RWPE2 (cell line): Measurements from ENCODE around the gene GNMT.

Experiments used
- ATAC-seq: fragments of 200-7000 bp; cut with Tn5 transposase; 3 replicates; pipeline ENCODE4 v1.9.1; 2021; ENCODE audit warnings: low read depth
- DNase-seq: peaks from one replicate; pipeline ENCODE4 v3.0.0-alpha.2; 2020; ENCODE audit warnings: low spot score
- H3K27ac ChIP-seq: fragments of 450-650 bp; 2 replicates; pipeline ENCODE4 v1.5.1; 2017; ENCODE audit warnings: mild to moderate bottlenecking; ENCODE audit not compliant: poor library complexity, severe bottlenecking
- H3K27me3 ChIP-seq: fragments of 250-450 bp; sonication (Bioruptor Pico); 2 replicates; pipeline ENCODE4 v1.5.1; 2021; ENCODE audit warnings: mild to moderate bottlenecking, moderate library complexity; ENCODE audit not compliant: insufficient read depth, poor library complexity, severe bottlenecking
- H3K36me3 ChIP-seq: fragments of 250-450 bp; sonication (Bioruptor Pico); 2 replicates; pipeline ENCODE4 v1.5.1; 2020; ENCODE audit warnings: low read depth, mild to moderate bottlenecking, moderate library complexity
- H3K4me1 ChIP-seq: fragments of 250-450 bp; sonication (Bioruptor Pico); 2 replicates; pipeline ENCODE4 v1.5.1; 2021; ENCODE audit warnings: mild to moderate bottlenecking, moderate library complexity; ENCODE audit not compliant: insufficient read depth, poor library complexity, severe bottlenecking
- H3K4me3 ChIP-seq: fragments of 250-450 bp; sonication (Bioruptor Pico); 2 replicates; pipeline ENCODE4 v1.5.1; 2021; ENCODE audit warnings: mild to moderate bottlenecking, moderate library complexity; ENCODE audit not compliant: severe bottlenecking
- H3K9me3 ChIP-seq: fragments of 250-450 bp; sonication (Bioruptor Pico); 2 replicates; pipeline ENCODE4 v1.5.1; 2021; ENCODE audit warnings: mild to moderate bottlenecking, moderate library complexity; ENCODE audit not compliant: severe bottlenecking
- CTCF ChIP-seq: fragments of 450-650 bp; IDR thresholded peaks from one replicate; pipeline ENCODE4 v1.5.1; 2017; ENCODE audit warnings: mild to moderate bottlenecking, moderate library complexity; ENCODE audit not compliant: poor library complexity, severe bottlenecking

GNMT gene

DNA sequence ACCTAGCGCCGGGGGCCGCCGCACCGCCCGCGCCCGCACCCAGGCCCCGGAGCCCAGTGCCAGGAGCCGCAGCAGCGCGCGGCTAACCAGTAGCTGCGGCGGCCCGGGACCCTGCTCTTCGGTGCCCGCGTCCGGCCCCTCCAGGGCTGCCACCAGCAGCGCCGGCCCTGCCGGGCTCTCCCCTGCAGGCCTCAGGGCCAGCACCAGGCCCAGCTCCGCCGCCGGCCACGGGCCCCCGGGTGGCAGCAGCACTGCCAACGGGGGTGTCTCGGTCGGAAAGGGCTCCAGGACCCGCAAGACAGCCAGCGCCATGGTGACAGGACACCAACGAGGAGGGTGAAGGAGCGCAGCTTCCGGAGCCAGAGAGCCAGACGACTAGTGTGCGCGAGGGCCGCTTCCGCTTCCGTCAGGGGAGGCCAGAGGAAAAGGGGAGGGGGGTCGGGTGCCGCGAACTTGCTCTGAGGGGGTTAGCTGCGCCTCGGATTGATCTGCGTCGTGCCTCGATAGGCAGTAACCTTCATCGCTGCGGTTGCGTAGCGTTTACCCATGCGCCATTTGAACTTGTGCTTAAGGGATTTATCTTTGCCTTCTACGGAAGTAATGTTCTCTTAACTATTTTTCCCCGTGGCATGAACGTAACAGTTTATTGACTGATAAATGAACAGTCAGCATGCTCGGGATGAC, 18.4 kb downstream of the GNMT start, which contains the start of gene PEX6:
Gene PEX6 (minus strand): TSS at position 343 of the 684 bp plus-strand sequence. CDS start 31 bp downstream, at position 312.
- no peak for TF ChIP-seq CTCF
- ATAC-seq (peak; percentile 80), DNase-seq (peak; percentile 85)
- Histone ChIP-seq H3K27ac (peak within 1 kb of the TSS; percentile 69), H3K27me3 (no peaks in the 10 kb centered on the region), H3K36me3 (no peaks in the 10 kb centered on the region; the same call in 1 of the 2 replicates), H3K9me3 (no peaks in the 10 kb centered on the region), H3K4me1 (peaks cover 2% of the 10 kb centered on the region), H3K4me3 (peak within 1 kb of the TSS; percentile 84)

DNA sequence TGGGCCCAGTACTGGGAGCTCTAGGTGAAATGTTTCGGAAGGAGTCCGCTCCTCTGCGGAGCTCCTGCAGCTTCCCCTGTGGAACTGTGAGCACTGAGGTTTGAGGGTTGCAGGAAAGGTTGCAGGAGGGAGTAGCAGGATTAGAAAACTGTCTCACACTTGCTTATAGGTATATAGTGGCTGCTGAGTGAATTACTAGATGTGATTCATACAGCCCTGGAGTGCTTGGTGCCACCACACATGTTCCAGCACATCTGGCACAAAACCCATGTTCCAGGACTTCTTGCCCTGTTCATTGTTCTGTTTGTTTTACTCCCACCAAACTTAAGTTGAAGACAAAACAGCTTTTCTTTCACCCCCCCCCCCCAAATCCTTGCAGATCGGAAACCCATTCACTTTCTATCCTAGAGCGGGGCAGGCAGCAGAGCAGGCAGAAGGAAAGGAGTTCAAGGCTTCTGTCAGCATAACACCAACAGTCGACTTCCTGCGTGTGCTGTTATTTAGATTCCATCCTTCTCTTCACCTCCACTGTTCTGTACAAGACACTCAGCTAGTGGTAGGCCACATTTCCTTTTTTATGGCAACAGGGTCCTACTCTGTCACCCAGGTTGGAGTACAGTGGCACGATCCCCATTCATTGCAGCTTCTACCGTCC, 19.1 kb downstream of the GNMT start:
- DNase-seq (no peak), ATAC-seq (peak; percentile 32)
- H3K36me3 ChIP-seq, result no peaks in the 10 kb centered on the region; the same call in 1 of the 2 replicates
- H3K4me1 ChIP-seq, result peaks cover 2% of the 10 kb centered on the region
- peak overlapping the region; percentile 84 for H3K4me3 ChIP-seq
- H3K27me3 ChIP-seq, result no peaks in the 10 kb centered on the region
- no peaks in the 10 kb centered on the region for H3K9me3 ChIP-seq
- H3K27ac ChIP-seq, result peak overlapping the region; percentile 69
- no peak for TF ChIP-seq CTCF

- Histone ChIP-seq H3K4me3 (no peak overlapping the region), H3K4me1 (peaks cover 7% of the 10 kb centered on the region), H3K9me3 (no peaks in the 10 kb centered on the region), H3K36me3 (no peaks in the 10 kb centered on the region; the same call in 1 of the 2 replicates), H3K27me3 (no peaks in the 10 kb centered on the region), H3K27ac (no peak overlapping the region)
- TF ChIP-seq CTCF, result no peak
- DNase-seq, result no peak
- ATAC-seq, result no peak
Observed at GRCh38 chr6:42981836-42982235, 21.3 kb downstream of the GNMT start.

DNA sequence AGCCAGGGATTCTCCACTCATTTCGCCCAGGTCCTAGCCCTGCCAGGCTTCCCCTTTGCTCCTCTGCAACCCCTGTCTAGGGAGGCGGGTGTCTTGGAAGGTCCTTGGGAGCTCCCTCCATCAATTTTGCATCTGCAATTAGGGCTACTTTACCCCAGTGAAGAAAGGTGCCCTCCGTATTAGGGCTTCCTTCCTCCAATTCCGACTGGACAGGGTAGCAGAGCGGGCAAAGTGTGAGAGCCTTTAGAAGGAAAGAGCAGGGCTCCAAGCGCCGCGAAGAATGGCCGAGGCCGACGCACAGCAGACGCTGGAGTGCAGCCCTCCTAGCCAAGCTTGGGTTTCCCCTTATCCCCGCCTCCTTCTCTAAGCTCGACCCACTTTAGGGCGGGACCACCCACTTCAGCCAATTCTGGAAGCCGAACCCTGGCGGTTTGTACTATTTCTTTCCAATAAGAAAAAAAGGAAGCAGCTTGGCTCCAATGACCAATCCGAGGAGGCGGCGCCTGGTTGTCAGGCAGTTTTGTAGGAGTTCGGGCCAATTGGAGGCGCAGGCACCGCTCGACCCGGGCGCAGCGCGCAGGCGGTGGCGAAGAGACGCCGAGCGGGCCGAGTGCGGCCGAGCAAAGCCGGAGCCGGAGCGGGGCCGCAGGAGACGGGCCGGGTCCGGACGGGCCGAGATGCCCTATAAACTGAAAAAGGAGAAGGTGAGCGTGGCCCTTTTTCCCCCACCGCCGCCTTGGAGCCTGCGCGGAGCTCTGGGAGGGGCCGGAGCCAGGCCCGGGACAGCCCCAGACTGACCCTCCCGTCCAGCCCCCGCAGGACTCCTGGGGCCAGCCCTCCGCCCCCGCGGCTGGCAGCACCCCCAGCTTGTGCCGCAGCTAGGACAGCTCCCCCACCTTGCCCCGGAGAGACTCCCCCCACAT, 23.7 kb downstream of the GNMT start, which contains the start of gene PPP2R5D:
Gene PPP2R5D (plus strand): TSS at position 570 of the 923 bp plus-strand sequence. CDS start 108 bp downstream, at position 678.
- peak; percentile 94 for ATAC-seq
- H3K36me3 ChIP-seq, result peaks cover 13% of the 10 kb centered on the region
- TF ChIP-seq CTCF, result no peak
- no peaks in the 10 kb centered on the region for H3K9me3 ChIP-seq
- peak within 1 kb of the TSS; percentile 77 for H3K4me3 ChIP-seq
- peaks cover 4% of the 10 kb centered on the region for H3K4me1 ChIP-seq
- no peaks in the 10 kb centered on the region for H3K27me3 ChIP-seq
- peak within 1 kb of the TSS; percentile 23 for H3K27ac ChIP-seq
- peak; percentile 97 for DNase-seq
